GM12873 (cell line): ENCODE results near the gene ATP1A2.

Experiments
- CTCF ChIP-seq: IDR thresholded peaks from 2 replicates; pipeline ENCODE4 v1.5.1; 2012; ENCODE audit warnings: low read depth, mild to moderate bottlenecking, moderate library complexity, low read length, control low read depth; ENCODE audit not compliant: insufficient read depth; ENCODE audit errors: missing control alignments

ATP1A2 gene

GRCh38 chr1:160081261-160081936, 34.2 kb upstream of the ATP1A2 start, which contains the start of gene KCNJ9:
Gene KCNJ9 (plus strand): TSS chr1:160081538. CDS start chr1:160084031, 2,493 bp downstream.
- no peak for TF ChIP-seq CTCF

- no peak for TF ChIP-seq CTCF
These were observed 33.1 kb upstream of the ATP1A2 start for GRCh38 chr1:160082487-160082886.

GRCh38 chr1:160082926-160083325, 32.6 kb upstream of the ATP1A2 start:
- TF ChIP-seq CTCF: no peak

GRCh38 chr1:160083968-160084770, 31.4 kb upstream of the ATP1A2 start:
- peak; percentile 89 for TF ChIP-seq CTCF

GRCh38 chr1:160084771-160085321, 30.7 kb upstream of the ATP1A2 start:
- TF ChIP-seq CTCF: no peak

GRCh38 chr1:160085686-160086455, 29.7 kb upstream of the ATP1A2 start:
- TF ChIP-seq CTCF: peak; percentile 98
